Measurements from ENCODE around the gene HIVEP1.

The HIVEP1 gene

DNA sequence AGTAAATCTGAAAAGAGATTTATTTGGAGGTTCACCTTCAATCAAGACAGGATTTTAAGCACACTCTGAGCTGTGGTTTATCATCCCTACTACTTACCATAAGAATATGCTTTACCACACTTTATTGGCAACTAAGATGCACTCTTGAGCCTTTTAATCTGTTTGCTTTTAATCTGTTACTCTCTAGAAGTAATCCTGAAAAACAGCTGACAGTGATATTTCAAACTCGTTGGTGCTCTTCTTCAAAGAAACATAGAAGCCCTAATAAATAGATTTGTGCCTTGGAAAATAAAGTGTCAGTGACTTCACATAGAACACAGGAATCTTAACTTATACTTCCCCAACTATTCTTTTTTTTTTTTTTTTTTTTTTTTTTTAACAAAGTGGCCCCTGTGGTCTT, 102.9 kb downstream of the HIVEP1 start:
- no peak overlapping the region for H3K4me3 ChIP-seq (ENCODE audit: low read depth, low read length)
- no peak for TF ChIP-seq POLR2A (IDR thresholded peaks at IDR 0.05; ENCODE audit: extremely low read depth, insufficient read length)
- no peak for DNase-seq (ENCODE audit: low read depth)

DNA sequence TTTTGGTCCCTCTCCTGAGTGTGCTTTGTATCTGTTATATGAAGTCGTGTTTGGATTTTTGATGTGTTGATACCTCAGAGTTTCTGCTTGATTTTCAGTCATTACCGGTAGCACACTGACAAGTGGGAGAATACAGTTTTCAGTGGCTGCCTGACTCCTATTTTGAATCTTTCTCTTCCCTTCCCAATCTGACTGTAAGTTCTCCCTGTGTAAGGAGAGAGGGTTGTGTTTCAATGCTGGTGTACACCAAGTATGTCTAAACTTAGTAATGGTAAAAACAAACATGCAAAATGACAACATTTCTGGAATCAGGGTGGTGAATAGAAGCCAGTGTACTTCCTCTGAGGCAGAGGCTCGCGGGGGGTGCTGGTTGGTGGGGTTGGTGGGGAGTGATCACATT, 103.4 kb downstream of the HIVEP1 start:
- DNase-seq (ENCODE audit: low read depth) = no peak
- TF ChIP-seq, protein P1, sequence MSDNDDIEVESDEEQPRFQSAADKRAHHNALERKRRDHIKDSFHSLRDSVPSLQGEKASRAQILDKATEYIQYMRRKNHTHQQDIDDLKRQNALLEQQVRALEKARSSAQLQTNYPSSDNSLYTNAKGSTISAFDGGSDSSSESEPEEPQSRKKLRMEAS (IDR thresholded peaks at IDR 0.05; ENCODE audit: low read depth, low read length) = no peak
- TF ChIP-seq MYC (IDR thresholded peaks at IDR 0.05; ENCODE audit: low read depth, low read length) (no peak), POLR2A (IDR thresholded peaks at IDR 0.05; ENCODE audit: extremely low read depth, insufficient read length) (no peak)
- TF ChIP-seq, protein P2, sequence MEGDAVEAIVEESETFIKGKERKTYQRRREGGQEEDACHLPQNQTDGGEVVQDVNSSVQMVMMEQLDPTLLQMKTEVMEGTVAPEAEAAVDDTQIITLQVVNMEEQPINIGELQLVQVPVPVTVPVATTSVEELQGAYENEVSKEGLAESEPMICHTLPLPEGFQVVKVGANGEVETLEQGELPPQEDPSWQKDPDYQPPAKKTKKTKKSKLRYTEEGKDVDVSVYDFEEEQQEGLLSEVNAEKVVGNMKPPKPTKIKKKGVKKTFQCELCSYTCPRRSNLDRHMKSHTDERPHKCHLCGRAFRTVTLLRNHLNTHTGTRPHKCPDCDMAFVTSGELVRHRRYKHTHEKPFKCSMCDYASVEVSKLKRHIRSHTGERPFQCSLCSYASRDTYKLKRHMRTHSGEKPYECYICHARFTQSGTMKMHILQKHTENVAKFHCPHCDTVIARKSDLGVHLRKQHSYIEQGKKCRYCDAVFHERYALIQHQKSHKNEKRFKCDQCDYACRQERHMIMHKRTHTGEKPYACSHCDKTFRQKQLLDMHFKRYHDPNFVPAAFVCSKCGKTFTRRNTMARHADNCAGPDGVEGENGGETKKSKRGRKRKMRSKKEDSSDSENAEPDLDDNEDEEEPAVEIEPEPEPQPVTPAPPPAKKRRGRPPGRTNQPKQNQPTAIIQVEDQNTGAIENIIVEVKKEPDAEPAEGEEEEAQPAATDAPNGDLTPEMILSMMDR (IDR thresholded peaks at IDR 0.05; ENCODE audit: low read depth, low read length) = no peak
- H3K4me3 ChIP-seq (ENCODE audit: low read depth, low read length) = no peak overlapping the region

DNA sequence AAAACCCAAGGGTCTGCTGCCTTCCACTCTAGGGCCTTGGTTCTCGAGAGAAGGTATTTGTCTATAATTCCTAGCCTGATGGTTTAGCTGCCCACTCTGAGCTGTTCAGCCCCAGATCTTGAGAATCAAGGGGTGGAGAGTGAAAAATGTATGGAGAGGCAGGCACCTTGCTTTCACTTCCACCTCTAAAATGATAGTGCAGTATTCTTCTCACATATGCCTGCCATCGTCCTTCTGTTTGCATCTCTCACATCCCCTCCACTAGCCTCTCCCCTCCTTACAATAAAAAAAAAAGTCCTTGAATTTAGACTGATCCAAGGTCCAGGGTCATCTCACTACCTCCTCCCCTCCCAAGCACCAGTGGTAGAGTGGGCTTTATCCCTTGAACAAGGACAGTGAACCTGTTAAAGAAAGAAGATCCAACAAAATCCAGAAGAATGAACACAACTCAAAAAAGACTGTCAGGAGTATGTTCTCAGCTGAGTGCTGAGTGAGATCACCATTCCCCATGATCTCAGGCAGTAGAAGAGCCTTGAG, 104.2 kb downstream of the HIVEP1 start:
- H3K4me3 ChIP-seq (ENCODE audit: low read depth, low read length) = no peak overlapping the region
- DNase-seq (ENCODE audit: low read depth) = no peak
- TF ChIP-seq, protein P2 (IDR thresholded peaks at IDR 0.05; ENCODE audit: low read depth, low read length) = no peak
- no peak for TF ChIP-seq POLR2A (IDR thresholded peaks at IDR 0.05; ENCODE audit: extremely low read depth, insufficient read length)
- TF ChIP-seq, protein P1 (IDR thresholded peaks at IDR 0.05; ENCODE audit: low read depth, low read length) = no peak
- TF ChIP-seq MYC (IDR thresholded peaks at IDR 0.05; ENCODE audit: low read depth, low read length) = no peak

DNA sequence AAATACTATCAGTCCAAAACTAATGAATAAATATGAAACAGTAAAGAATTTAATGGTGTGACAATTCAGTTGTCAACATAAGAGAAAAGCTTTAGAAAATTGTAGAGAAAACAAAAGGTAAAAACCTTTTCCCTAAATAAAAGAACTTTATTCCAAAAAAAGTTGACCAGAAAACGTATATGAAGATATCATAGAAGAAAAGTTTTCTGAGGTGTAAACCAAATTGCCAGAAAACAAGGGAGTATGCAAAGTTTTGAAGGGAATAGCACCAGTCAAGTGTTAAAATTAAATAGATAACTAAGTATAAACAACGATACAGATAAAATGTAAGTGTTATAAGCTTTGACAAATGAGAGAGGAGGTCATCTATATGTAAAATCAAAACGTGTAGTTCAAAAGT, 104.9 kb downstream of the HIVEP1 start:
- no peak for DNase-seq (ENCODE audit: low read depth)
- no peak overlapping the region for H3K4me3 ChIP-seq (ENCODE audit: low read depth, low read length)
- TF ChIP-seq MYC (IDR thresholded peaks at IDR 0.05; ENCODE audit: low read depth, low read length) (no peak), POLR2A (IDR thresholded peaks at IDR 0.05; ENCODE audit: extremely low read depth, insufficient read length) (no peak)
- TF ChIP-seq, protein P2 (IDR thresholded peaks at IDR 0.05; ENCODE audit: low read depth, low read length) = no peak
- TF ChIP-seq, protein P1 (IDR thresholded peaks at IDR 0.05; ENCODE audit: low read depth, low read length) = no peak

DNA sequence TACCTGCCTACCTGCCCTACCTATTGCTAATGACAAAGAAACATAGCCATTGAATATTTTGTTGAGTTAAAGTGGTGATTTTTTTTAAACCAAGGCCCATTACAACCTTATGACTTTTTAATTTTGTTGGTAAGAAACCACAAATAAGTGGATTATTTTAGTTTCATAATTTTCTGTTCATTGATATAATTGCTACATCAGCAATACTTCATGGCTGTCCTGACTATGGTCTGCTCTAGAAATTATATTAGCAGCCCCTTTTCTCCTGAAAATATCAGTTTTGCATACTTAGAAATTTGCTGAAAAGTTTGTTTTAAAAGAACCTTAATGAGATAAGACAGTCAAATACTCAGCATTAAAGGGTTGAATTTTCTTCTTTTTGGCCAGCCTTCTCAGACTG, 106.5 kb downstream of the HIVEP1 start:
- no peak overlapping the region for H3K4me3 ChIP-seq (ENCODE audit: low read depth, low read length)
- TF ChIP-seq, protein P2 (IDR thresholded peaks at IDR 0.05; ENCODE audit: low read depth, low read length) = no peak
- TF ChIP-seq MYC (IDR thresholded peaks at IDR 0.05; ENCODE audit: low read depth, low read length) (no peak), POLR2A (IDR thresholded peaks at IDR 0.05; ENCODE audit: extremely low read depth, insufficient read length) (no peak)
- TF ChIP-seq, protein P1 (IDR thresholded peaks at IDR 0.05; ENCODE audit: low read depth, low read length) = no peak

DNA sequence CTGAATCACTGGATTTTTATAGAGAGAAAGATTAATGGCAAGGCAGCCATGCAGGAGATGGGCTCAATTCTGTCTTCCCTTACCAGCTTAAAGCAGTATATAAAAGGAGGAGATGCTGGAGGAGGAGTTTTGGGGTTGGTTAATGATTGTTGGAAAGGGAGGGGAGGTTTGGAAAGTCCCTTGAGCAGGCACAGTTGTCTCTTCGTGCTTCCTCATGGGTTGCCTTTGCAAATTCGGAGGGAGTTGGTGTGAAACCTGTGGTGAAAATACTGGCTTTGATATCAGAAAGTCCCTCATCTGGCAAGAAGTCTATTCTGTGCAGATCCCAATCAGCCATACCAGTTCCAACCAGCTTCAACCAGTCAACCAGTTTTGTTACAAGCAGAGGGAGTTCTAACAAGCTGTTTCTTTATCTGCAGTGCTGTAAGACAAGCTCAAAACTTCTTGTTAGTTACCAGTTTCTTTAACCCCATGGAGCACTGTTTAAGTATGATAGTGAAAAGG, 107.0 kb downstream of the HIVEP1 start:
- no peak for DNase-seq (ENCODE audit: low read depth)
- TF ChIP-seq MYC (IDR thresholded peaks at IDR 0.05; ENCODE audit: low read depth, low read length) (no peak), POLR2A (IDR thresholded peaks at IDR 0.05; ENCODE audit: extremely low read depth, insufficient read length) (no peak)
- TF ChIP-seq, protein P2 (IDR thresholded peaks at IDR 0.05; ENCODE audit: low read depth, low read length) = no peak
- TF ChIP-seq, protein P1 (IDR thresholded peaks at IDR 0.05; ENCODE audit: low read depth, low read length) = no peak
- no peak overlapping the region for H3K4me3 ChIP-seq (ENCODE audit: low read depth, low read length)

More for the DNA sequence above, 106.5 kb downstream of the HIVEP1 start:
- DNase-seq (ENCODE audit: low read depth) = no peak

All from NB4 (cell line).